Fibroblast of peridontal ligament (primary cell): ENCODE measurements around the gene LRIT2.

Source experiments
- DNase-seq: peaks from one replicate; pipeline ENCODE4 v3.0.0-alpha.2; 2010; ENCODE audit errors: extremely low read depth

The LRIT2 gene, protein sequence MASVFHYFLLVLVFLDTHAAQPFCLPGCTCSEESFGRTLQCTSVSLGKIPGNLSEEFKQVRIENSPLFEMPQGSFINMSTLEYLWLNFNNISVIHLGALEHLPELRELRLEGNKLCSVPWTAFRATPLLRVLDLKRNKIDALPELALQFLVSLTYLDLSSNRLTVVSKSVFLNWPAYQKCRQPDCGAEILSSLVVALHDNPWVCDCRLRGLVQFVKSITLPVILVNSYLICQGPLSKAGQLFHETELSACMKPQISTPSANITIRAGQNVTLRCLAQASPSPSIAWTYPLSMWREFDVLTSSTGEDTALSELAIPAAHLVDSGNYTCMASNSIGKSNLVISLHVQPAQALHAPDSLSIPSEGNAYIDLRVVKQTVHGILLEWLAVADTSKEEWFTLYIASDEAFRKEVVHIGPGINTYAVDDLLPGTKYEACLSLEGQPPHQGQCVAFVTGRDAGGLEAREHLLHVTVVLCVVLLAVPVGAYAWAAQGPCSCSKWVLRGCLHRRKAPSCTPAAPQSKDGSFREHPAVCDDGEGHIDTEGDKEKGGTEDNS

DNA sequence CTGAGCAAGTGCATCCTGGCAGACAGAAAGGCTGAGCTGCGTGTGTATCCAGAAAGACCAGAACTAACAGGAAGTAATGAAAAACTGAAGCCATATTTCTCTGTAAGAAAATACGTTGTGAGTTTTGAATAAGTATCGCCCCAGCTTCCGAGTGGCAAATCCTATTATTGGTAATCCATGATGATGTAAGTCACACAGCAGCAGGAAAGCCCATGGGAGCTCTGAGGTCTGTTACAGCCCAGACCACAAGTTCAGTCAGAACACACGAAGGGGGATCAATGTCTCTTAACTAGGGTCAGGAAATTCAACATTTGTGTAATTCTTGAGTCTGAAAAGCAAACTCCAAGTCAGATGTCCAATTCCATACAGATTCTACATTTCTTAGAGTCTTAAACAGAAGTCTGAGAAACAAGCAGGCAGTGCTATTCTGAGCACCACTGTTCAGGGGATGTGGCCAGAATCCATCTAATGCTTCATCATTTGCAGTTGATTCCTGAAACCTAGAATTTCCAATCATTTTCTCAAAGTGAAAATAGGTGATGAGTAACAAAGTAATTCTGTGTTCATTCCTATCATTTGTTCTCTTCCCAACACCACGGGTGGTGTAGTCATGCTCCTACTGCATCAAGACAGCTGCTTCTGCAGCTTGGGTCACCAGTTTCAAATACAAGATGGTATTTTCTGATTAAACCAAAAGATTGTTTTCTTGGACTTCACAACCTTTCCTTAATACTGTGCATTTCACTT, at the start of gene LRIT2:
Gene LRIT2, minus strand, starts transcription at position 118 of the 747 bp plus-strand sequence. Its CDS starts 24 bp downstream, at position 94.
- DNase-seq = no peak

GRCh38 chr10:84270708-84271107, 45.4 kb upstream of the LRIT2 start:
- no peak for DNase-seq

DNA sequence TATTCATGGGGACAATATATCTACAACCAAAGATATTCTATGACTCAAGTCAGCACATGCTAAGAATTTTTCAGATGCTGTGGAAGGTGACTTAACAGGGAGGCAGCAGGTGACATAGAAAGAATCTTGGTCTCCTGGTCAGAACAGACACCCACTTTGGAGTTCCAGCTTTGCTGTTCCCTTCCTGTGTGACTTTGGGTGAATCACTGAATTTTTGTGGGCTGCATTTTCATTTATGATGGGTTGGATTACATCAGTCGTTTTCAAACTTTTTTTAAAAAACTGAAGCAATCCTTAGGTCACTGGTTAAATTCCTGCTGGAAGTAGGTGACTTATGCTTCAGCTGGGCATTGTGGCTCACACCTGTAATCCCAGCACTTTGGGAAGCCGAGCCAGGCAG, 44.4 kb upstream of the LRIT2 start:
- peak; percentile 85 for DNase-seq

- no peak for DNase-seq
Measured at GRCh38 chr10:84269162-84269561, 43.8 kb upstream of the LRIT2 start.

DNA sequence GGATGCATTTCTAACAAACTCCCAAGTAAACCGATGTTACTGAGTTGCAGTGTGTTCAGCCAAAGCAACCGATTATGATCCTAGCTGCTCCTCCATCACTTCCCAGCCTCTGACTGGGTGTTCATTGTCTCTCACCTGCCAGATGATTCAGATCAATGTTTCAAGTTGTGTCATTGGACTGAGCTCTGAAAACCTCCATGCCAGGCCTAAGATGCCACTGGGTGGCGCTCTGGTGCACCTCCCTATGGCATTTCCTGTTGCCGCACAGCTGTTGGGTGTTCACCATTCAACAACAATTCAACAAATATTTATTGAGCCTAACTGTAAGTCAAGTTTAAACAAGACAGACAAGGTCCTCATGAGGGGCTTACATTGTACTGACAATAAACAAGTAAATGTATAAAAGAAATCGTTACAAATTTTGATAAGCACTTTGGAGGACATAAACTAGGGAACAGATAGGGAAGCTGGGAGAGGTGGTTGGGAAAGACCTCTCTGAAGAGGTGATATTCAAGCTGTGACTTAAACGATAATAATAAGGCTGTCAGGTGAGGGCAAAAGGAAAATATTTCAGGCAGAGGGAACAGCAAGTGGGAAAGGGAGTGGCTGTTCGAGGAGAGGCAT, 42.3 kb upstream of the LRIT2 start:
- peak; percentile 42 for DNase-seq

DNA sequence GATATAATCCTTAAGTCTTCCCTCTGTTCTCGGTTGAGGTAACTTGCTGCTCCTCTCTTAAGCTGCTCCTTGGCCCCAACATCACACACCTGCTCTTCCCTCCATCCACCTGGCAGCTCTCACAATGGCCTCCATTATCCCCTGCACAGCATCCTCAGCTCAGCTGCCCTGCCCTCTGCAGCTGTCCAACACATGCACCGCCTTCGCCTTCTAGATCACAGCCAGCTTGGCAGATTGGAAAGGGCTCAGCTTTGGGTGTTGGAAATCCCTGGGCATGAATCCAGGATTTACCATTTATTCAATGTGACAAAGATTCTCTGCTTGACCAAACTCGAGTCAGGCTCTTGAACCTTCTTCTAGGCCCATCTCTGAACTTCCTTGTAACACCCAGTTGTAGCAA, 40.1 kb upstream of the LRIT2 start:
- DNase-seq = no peak

- DNase-seq = peak; percentile 68
Measured at GRCh38 chr10:84264611-84265141, 39.3 kb upstream of the LRIT2 start.

DNA sequence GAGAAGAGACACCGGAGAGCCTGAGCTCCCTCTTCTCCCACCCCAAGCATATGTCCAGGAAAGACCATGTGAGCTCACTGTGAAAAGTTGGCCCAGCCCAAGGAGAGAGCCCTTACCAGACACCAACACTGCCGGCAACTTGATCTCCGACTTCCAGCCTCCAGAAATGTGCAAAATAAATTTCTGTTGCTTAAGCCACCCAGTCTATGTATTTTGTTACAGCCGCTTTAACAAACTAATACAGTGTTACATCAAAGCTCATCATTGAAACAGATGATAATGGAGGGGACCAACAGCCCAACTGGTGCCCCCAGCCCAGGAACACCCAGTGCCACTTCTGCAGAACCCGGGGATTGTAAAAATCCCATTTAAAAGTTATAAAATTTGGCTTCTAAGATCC, 38.4 kb upstream of the LRIT2 start:
- DNase-seq = no peak

GRCh38 chr10:84262190-84262956, 37.0 kb upstream of the LRIT2 start:
- DNase-seq = no peak

GRCh38 chr10:84261236-84261915, 36.0 kb upstream of the LRIT2 start:
- no peak for DNase-seq

GRCh38 chr10:84258034-84258695, 32.8 kb upstream of the LRIT2 start:
- DNase-seq = no peak

DNA sequence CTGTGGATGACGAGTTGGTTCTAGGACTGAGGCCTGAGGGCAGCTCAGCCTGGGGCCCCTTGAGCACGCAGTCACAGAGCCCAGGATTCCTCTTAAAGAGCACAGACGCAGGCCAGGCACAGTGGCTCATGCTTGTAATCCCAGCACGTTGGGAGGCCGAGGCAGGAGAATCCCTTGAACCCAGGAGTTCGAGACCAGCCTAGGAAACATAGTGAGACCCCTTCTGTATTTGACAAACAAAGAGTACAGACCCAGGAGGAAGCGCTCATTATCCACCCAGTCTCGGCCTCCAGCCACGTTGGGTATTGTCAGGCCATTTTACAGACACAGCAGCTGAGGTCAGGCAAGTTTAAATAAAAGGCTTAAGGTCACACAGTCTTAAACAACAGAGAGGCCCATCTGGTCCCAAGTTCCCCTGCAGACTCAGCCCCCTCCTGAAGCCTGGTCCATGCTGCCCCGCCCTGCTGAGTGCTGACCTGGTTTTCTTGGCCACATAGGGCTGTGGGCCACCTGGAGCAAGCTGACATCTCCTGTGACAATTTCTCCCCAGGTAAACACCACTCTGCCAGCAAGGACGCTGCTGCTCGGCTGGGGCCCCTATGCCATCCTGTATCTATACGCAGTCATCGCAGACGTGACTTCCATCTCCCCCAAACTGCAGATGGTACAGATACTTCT, 32.1 kb upstream of the LRIT2 start:
- no peak for DNase-seq

DNA sequence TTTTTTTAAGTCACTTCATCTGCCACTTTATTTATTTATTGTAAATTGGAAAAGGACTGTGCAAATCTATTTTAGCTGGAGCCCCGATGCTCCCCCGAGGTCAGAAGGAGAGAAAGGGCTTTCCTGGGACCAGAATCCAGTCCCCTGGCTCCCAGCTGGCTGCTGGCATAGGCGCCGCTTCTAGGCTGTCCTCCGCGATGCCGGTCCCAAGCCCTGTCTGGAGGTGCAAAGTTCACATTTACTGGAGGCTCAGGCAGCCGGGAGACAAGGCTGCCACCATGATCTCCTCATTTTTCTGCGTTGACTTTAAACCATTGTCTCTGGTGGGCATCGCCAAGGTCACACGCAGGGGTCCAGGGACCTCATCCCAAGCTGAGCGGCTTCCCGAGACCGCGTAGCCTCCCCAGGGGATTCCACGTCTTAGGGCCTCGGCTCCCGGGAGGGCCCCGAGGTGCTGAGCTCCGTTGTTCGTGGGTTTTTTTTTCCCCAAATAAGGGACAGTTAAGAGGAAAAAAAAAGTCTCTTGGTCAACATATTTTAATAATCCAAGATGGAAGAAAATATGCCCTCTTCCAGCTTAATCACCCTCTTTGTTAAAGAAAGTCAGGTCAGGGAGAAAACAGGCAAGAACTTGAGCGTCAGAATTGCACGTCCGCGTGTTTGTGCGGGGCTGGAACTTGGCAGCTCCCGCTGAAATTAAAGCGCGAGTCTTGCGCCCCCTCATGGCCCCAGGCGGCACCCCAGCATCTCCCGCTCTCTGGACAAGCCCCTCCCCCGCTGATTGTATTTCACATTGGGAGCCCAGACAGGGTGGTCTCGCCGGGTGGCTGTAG, 31.4 kb upstream of the LRIT2 start:
- DNase-seq = peak; percentile 25

- no peak for DNase-seq
Measured at GRCh38 chr10:84254552-84255478, 29.5 kb upstream of the LRIT2 start.

GRCh38 chr10:84248794-84249193, 23.4 kb upstream of the LRIT2 start:
- DNase-seq = no peak

DNA sequence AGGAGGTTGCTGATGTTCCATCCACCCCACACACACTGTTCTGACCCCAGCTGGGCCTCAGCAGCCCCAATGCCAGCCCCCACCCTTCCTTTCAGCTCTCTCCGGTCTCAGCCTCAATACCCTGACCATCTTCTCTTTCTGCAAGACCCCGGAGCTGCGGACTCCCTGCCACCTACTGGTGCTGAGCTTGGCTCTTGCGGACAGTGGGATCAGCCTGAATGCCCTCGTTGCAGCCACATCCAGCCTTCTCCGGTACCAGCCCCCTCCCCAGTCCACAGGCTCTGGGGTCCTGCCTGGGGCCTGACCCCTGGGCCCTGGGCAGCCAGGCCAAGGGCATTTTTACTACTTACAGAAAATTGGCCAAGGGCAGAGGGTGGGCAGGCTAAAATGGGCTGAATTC, 22.2 kb upstream of the LRIT2 start:
- DNase-seq = no peak

GRCh38 chr10:84244651-84245270, 19.4 kb upstream of the LRIT2 start, which contains the start of gene RGR:
RGR (plus strand) TSS chr10:84245053; CDS start chr10:84245091, 38 bp downstream.
- no peak for DNase-seq
